ENCODE measurements around the gene NCAM2.

Gene NCAM2

DNA sequence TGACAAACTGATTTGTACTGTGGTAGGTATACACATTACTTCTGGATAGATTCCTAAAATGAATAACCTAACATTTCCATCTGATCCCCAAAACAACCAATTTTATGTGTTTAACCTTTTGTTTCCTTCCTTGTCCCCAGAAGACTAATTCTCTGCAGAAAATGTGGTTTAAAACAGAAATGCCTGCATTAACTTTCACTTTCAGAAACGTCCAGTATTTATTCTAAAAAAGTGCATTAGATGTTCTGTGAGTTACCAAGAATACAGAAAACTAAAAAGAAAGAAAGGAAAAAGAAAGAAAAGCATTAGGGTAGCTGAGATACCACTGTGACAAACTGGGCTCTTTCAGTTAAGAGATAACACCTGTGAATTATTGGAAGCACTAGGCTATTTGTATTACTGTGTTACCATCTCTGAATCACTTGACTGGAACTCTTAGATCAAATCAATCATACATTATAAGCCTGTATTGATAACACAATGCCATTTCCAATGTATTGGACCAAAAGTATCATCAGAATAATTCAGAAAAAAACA, 177.7 kb downstream of the NCAM2 start:
- no peak for DNase-seq (ENCODE audit: low read depth)

DNA sequence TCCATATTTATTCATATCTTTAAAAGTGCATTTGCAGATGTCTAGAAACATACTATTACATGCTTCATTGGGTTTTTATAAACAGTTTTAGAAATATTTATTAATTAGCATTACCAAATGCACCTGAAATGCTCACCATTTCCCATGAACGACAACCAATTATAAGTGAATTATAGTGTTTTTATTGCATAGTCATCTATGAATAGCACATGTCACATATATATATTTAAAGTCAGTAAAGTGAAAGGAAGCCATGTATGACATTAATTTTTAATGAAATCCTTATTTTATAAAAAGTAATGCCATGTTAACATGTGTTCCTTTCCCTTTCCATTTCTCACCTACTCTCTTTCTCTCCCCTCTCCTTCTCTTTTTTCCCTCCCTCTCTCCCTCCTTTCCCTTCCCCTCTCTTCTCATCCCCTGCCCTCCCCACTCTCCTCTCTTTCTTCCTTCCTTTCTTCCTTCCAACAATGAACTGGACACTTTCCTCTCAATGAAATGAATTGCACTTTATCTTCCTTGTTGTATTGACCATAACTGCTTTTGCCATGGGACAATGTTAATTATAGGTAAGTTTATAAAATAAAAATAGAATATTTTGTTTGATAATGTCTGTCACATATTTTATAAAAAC, 179.3 kb downstream of the NCAM2 start:
- DNase-seq (ENCODE audit: low read depth), result no peak

DNA sequence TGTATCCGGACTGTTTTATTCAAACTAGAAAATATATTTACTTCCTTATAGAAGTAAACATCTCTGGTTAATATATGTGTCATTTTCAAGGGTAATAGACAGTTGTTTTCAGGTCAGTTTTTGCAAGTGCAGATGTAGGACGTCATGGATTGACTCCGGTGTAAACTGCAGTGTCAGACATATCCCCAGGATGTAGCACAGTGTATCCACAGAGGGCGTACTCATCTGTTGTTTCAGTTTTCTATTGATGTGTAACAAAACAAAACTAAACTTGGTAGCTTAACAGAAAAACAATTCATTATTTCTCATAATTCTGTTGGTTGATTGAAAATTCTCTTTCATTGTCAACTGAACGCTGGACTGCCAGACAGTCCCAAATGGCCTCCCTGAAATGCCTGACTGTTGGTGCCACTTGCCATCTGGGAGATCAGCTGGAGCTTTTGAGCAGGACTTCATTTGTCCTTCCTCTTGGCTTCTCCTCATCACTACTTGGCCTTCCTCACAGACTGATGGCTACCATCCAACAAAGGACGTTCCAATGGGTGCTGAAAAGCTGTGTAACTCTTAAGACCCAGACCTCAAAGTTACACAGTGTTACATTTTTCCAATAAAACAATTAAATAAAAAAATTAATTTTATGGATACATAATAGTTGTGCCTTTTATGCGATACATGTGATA, 181.6 kb downstream of the NCAM2 start:
- no peak for DNase-seq (ENCODE audit: low read depth)

DNA sequence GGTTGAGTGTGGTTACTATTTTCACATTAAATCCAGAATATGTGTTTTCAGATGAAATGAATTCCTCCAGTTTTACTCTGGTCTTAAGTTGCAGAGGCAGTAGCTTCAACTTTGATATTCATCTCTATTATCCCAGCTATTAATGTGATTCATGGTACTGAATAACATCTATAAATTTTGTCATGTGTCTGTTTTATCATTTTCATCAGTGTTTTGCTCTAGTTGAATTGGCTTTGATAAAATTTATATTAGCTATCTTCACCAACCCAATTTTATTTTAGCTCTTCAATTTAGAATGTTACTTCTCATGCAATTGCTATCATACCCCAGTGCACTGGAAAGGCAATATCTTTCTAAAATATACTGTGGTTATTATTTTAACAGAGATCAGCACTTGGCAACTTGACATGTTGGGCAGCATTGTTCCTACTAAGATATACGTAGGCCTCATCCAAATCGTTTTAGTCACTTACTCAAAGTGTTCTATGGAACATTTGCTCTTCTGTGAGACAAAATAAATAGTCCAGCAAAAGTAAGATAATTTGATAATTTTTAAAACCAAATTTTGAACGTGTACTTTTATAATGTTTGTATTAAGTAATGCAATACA, 184.3 kb downstream of the NCAM2 start:
- DNase-seq (ENCODE audit: low read depth), result no peak

DNA sequence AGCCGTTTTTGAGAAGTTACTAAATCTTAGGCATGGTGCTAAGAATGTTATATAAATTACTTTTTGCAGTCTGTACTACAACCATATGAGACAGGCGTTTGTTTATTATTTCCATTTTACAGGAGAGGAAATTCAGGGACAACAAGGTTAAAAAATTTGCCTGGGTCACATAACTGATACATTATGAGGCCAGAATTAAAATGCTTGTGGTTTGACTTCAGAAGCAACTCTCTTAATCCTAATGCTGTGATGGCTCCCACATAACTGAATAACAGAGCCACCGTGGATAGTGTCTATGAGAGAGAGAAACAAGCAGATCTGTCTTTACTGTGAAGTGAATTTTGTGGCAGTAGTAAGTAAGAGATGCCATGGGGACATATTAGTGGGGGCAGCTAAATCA, 184.9 kb downstream of the NCAM2 start:
- DNase-seq (ENCODE audit: low read depth), result no peak

DNA sequence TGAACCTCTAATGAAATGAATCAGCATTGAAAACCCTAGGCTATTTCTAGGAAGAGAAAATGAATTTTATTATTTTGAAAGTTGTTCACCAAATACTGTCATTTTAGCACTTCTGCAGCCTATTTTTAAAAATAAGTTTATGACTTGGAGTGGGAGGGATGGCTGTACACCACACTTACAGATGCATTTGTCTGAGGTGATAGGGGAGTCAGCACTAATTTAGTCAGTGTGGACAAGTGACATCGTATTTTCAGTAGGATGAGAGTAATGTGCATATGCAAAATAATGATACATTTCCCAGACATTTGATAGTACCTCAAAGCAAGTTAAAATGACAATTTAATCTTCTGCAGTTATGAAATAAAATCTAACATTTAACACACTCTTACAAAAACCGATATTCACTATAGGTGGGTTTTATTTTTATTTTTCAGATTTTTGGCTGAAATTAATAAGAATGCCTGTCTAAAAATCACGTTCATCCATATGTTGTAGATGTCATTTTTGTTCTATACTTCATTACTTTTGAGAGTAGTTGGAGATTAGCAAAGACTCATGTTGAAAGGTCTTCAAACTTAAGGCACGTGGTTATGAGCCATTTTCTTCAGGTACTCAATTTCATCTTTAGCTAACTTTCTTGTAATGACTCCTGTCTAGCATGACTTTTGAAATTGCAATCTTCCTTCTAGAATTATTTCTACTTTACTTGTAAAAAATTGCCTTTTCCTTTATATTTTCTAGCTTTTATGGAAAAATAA, 186.7 kb downstream of the NCAM2 start:
- no peak for DNase-seq (ENCODE audit: low read depth)

DNA sequence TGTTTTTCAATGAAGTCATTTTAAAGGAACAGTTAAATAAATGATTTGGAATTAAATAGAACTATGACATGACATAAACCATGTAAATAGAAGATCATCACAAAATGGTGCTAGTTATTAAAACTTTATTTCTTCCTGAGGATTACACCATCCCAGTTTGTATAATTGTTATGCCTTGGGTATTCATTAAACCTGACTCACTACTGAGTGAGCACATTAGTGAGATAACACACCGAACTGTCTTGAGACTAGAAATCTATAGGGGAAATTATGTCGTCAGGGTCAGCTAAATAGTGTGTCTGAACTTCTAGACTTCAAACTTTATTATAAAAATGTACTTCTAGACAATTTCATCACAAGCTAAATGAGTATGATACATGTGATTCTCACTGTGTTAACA, 189.4 kb downstream of the NCAM2 start:
- no peak for DNase-seq (ENCODE audit: low read depth)

DNA sequence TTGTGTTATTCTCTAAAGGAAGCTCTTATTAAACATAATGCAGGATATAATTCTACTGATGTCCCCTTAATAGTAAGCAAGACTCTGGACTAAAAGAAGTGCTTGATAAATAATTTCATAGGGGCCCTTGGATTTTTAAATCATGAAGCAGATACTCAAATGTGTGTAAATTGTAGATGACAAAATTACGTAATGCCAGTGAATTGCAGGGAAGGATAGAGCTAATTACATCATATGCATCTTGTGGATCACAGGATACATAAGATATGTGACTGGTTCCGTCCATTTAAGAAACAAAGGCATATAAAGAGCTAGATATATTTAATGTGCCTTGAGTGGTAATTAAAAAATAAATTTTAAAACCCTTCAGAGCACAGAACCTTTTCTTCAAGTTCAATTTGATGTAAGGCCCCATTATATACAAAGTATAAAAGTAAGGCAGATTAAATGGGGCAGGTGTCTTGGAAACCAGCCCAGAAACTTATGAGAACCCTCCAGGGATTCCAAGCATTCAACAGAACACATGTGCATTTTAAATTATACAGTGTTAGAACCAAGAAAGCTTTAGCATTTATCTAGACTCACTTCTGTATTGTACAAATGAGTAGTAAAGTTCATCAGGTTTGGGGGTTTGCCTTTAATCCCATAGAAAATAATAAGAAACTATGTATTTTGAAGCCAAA, 190.4 kb downstream of the NCAM2 start:
- DNase-seq (ENCODE audit: low read depth), result no peak

DNA sequence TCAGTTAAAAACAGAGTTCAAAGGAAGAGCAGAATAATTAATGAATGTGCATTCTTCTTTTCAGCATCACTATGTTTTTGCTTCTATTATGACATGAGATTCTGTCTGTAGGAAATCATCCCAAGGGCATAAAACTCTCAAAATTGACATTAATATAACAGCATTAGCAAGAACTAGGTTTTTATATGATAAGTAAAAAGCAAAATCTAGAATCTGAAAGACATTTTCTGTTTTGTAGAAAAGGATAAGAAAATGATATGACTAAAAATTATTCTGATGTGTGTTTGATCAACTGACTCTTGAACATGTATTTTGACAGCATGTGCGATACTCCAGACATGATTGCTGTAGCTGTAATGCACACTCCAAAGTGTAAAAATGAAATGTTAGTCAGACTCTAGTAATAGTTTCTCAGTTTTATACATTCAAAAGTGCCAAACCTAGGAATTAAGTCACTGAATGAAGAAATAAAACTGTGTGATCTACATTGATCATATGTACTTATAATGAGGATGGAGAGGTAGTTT, 197.3 kb downstream of the NCAM2 start:
- no peak for DNase-seq (ENCODE audit: low read depth)

DNA sequence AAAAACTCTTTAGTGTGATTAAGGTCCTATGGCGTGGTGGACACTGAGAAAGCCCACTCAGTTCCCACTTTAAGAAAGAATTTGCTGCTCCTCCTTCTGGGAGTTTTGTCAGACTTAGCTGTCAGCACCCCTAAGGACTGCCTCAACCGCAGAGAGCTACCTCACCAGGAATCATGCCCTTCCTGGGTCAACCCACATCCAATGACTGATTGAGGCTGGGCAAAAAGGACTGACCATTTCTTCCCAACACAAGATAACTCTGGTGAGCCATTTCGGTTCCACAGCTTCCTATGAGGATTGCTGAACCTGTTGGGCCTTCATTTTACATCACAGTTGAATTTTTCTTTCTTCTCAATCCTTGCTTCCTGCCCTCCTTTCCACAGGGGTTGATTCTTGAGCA, 197.9 kb downstream of the NCAM2 start:
- DNase-seq (ENCODE audit: low read depth), result no peak

DNA sequence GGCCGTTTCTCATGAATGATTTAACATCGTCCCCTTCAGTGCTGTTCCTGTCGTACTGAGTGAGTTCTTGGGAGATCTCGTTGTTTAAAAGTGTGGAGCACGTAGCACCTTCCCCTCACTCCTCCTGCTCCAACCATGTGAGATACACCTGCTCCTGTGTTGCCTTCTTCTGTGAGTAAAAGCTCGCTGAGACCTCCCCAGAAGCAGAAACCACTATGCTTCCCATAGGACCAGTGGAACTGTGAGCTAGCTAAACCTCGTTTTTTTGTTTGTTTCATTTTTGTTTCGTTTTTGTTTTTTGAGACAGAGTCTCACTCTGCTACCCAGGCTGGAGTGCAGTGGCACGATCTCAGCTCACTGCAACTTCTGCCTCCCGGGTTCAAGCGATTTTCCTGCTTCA, 198.6 kb downstream of the NCAM2 start:
- no peak for DNase-seq (ENCODE audit: low read depth)

DNA sequence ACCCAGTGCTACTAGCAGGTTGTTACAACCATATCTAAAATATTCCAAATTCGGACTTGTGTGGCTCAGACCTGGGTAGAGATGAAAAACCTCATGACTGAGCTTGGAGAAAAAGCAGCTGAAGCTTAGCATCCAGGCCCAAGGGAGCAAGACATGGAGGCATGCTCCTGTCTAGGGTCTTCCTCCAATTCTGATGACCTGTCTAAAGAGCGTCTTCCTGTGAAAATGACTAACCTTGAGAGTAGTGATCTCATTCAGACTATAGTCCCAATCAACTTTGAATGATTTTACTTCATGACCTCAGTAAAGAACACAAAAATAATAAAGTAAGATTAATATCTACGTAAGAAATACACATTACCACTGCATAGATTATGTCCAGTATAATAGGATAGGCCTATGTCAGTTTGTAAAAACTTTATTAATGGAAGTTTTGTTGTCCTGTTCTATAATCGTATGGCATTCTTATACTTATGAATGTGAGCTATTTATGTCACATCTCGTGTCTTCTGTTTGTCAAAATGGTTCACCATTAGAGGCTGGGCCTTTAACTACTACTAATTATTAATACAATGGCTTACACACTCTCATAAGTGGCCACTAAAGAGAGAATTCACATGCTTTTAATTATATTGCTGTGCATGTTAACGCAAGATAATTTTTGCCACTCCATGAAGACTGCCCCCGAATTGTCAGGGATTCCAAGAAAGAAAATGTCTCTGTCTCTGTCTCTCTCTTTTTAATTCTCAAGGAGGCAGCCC, 201.3 kb downstream of the NCAM2 start:
- no peak for DNase-seq (ENCODE audit: low read depth)

DNA sequence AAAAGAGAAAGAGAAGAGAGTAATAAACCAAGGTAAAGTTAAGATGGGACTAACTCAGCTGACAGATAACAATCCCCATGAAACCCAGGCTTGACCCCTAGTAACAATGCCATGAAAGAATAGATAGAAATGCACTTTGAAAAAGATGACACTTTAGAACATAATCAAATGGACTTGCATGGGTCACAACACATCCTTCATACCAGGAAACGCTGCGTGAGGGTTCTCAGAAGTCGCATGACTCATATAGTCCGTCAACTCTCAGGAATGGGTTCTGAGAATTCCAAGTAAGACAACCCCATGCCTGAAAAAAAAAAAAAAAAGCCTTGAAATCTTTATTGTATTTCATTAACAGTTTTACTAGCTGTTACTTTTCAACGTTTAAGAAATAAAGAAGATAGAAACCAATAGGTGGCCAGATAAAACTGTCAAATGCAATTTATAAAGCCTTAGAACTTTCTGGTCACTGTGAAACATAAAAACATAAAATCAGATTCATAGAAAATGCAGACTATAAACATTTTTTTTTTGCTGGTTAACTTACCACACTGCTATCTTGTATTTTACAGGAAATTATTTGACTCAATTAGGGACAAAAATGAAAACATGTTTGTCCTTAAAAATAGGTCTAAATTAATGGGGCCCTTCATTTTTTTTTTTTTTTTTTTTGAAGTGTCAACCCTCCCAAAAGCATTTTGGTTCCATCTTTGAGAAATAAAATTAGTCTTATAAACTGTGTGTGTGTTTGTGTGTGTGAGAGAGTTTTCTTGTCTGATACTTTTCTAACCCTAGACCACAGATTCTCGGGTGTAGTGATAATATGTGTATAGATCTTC, 202.1 kb downstream of the NCAM2 start:
- no peak for DNase-seq (ENCODE audit: low read depth)

DNA sequence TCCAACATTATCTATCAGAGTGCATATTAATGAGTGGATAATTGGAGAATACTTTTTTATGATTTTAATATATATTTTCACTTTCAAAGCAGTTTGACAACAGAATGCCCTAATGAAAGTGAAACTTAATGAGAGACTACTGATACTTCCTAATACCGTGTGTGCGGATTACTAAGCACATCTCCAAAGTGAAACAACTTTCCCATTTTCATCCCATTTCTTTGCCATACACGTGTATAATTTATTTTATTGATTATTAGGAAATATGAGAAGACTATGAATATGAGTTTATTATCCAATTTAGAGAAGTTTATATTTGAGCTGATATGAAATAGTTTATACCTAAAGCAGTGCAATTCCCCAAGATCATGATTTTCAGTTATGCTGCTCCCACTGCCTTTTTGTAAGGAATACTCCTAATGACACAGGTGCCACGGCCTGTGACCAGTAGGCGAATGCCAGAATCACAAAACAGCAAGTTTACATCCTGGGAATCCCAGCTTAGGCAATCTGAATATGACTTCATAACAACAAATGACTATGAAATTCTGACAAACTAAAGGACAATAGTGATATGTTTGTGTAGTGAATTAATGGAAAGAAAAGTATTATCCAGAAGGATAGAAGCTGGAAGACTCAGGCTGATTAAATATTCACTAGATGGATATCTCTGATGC, 202.9 kb downstream of the NCAM2 start:
- DNase-seq (ENCODE audit: low read depth), result no peak

DNA sequence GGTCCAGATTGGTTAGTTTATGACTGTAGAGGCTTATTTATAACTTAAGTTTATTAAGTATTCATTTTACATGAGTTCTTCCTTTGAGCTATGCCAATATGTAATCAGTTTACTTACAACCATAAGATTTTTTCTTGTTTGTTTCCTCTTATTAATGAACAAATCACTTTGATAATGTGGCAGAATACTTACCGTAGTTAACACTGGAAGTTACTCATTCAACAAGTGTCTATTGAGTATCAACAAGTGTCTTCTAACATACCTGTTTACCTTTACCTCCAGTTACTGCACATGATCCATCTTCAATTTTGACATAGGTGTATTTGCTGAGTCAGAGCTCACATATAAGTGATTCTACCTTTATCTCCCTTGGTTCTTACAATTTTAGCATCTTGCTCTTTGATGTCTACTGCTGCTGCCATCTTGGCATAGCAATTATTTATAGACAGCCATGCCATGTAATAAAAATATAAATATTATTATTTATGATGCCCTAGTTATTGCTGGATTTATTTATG, 205.7 kb downstream of the NCAM2 start:
- DNase-seq (ENCODE audit: low read depth), result no peak

DNA sequence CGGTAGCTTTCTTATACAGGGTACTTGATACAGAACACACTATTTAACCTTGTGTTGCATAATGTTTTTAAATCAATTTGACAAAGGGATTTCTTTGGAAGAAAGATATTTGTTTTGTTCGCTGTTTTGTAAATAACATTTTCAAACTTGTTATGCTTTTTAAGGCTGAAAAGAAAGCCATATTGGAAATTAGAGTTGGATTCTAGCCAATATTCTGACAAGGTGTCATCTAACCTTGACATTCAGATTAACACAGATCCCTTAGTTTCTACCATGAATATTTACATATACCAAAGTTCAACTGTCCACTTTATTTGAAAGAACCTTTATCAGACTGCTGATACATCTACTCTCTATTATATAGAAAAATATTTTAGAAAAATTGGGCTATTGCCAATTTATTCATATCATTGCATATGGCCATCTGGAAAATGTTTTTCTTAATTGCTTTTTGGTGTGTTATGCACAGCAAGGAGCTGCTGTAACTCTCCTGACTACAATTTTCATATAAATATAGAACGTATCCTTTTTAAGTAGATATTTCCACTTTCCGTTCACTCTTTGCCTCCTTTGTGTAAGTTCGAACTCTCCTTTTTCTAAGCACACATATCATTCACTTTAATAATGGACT, 206.3 kb downstream of the NCAM2 start:
- DNase-seq (ENCODE audit: low read depth), result no peak

DNA sequence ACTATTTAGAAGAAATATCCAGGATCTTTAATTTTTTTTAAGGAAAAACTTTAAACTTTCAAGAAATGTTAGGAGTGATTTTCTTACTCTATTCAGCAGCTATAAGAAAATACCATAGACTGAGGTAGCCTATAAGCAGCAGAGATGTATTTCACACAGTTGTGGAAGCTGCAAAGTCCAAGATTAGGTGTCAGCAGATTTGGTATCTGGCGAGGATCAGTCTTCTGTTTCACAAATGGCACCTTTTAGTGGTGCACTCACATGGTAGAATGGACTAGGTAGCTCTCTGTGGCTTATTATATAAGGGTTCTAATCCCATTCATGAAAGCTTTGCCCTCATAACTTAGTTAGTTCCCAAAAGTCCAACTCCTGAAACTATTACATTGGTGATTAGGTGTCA, 207.4 kb downstream of the NCAM2 start:
- DNase-seq (ENCODE audit: low read depth), result no peak

DNA sequence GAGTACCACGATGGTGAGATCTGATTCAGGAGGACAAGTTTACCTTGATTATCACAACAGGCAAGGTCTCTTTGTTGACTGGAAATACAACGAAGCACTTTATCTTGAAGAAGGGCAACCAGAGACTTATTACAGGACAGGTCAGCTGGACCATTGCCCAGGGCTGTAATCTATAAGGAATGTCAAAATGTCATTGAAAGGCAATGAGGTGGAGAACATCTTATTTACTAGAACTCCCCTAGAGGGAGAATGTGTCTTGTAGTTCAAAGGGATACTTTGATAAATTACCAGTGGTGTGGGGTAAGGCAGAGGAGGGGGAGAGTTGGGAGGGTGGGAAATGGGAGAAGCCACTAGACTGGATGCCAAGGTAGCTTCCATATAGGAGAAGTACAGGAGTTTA, 212.3 kb downstream of the NCAM2 start:
- no peak for DNase-seq (ENCODE audit: low read depth)

DNA sequence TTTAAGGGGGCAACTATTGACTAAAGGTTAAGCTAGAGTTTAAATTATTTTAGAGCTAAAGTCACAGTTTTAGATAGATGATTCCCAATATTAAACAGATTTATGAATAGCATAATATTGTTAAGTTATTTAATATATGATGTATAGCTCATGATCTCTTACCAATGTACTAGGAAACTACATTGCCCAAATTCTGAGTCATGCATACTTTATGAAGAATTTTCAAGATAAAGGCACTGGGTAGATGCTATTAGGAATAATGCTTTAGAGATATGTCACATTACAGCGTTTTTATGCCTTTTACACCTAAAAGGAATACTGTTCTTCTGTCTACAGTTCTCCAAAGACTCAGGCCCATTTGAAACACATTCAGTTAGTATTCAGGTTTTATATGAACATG, 215.1 kb downstream of the NCAM2 start:
- no peak for DNase-seq (ENCODE audit: low read depth)

All from T follicular helper cell (primary cell).